C4-2B (cell line): Measurements from ENCODE around the gene ABCG1.
"Not testable (repeated sequence)": the region's sequence is repeated elsewhere in the genome, so short reads cannot be mapped to it uniquely, and the experiment has no call there.

Experiments
- H3K27ac ChIP-seq: fragments of 450-650 bp; 2 replicates; pipeline ENCODE4 v1.5.1; 2017
- ZFX ChIP-seq: fragments of 450-650 bp; IDR thresholded peaks from 2 replicates; pipeline ENCODE4 v1.6.1; 2017
- TF ChIP-seq, protein P1 (sequence below): fragments of 450-650 bp; conservative IDR thresholded peaks from 2 replicates; pipeline ENCODE4 v1.5.1; 2017; ENCODE audit warnings: mild to moderate bottlenecking

Gene ABCG1

GRCh38 chr21:42291003-42291750, 72.2 kb downstream of the ABCG1 start:
- H3K27ac ChIP-seq = no peak overlapping the region
- TF ChIP-seq ZFX = no peak
- TF ChIP-seq, protein P1, sequence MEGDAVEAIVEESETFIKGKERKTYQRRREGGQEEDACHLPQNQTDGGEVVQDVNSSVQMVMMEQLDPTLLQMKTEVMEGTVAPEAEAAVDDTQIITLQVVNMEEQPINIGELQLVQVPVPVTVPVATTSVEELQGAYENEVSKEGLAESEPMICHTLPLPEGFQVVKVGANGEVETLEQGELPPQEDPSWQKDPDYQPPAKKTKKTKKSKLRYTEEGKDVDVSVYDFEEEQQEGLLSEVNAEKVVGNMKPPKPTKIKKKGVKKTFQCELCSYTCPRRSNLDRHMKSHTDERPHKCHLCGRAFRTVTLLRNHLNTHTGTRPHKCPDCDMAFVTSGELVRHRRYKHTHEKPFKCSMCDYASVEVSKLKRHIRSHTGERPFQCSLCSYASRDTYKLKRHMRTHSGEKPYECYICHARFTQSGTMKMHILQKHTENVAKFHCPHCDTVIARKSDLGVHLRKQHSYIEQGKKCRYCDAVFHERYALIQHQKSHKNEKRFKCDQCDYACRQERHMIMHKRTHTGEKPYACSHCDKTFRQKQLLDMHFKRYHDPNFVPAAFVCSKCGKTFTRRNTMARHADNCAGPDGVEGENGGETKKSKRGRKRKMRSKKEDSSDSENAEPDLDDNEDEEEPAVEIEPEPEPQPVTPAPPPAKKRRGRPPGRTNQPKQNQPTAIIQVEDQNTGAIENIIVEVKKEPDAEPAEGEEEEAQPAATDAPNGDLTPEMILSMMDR = no peak

- no peak overlapping the region for H3K27ac ChIP-seq
- TF ChIP-seq, protein P1 = no peak
- no peak for TF ChIP-seq ZFX
Observed at GRCh38 chr21:42291751-42292562, 73.0 kb downstream of the ABCG1 start.

DNA sequence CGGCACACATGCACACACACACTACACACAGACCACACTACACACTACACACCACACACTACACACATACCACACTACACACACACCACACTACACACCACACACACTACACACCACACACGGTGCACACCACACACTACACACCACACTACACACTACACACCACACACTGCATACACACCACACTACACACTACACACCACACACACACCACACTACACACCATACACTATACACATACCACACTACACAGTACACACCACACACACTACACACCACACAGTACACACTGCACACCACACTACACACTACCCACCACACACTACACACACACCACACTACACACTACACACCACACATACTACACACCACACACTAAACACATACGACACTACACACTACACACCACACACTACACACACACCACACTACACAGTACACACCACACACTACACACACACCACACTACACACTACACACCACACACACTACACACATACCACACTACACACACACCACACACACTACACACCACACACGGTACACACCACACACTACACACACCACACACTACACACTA, 73.7 kb downstream of the ABCG1 start:
- H3K27ac ChIP-seq = not testable (repeated sequence)

- TF ChIP-seq ZFX = no peak
- TF ChIP-seq, protein P1 = no peak
- H3K27ac ChIP-seq = no peak overlapping the region
Observed at GRCh38 chr21:42293649-42294272, 74.8 kb downstream of the ABCG1 start.

- no peak overlapping the region for H3K27ac ChIP-seq
- TF ChIP-seq, protein P1 = no peak
- TF ChIP-seq ZFX = no peak
Observed at GRCh38 chr21:42294273-42294880, 75.4 kb downstream of the ABCG1 start.

DNA sequence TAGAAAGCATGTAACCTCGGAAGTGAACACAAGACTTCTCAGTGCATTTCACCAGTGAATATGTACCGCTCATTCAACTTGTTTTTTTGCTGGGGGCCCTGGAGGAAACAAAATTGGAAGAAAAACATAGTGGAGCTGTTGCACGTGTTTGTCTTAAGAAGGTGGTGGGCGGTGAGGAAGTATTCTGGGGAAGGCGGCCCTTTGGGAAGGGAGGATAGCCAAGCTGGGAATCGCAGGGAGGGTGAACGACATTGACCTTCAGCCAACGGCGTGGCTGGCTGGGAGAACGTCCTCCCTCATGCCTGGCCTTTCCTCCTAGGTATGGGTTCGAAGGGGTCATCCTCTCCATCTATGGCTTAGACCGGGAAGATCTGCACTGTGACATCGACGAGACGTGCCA, 76.9 kb downstream of the ABCG1 start:
- TF ChIP-seq ZFX = no peak
- TF ChIP-seq, protein P1 = no peak

DNA sequence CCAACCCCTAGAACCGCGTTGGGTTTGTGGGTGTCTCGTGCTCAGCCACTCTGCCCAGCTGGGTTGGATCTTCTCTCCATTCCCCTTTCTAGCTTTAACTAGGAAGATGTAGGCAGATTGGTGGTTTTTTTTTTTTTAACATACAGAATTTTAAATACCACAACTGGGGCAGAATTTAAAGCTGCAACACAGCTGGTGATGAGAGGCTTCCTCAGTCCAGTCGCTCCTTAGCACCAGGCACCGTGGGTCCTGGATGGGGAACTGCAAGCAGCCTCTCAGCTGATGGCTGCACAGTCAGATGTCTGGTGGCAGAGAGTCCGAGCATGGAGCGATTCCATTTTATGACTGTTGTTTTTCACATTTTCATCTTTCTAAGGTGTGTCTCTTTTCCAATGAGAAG, 77.6 kb downstream of the ABCG1 start:
- TF ChIP-seq, protein P1 = no peak
- TF ChIP-seq ZFX = no peak
- no peak overlapping the region for H3K27ac ChIP-seq

More for the DNA sequence above, 76.9 kb downstream of the ABCG1 start:
- H3K27ac ChIP-seq = no peak overlapping the region
